HG02970 (cell line): ENCODE data around the gene ASXL1.
"Not testable (repeated sequence)": the region's sequence is repeated elsewhere in the genome, so short reads cannot be mapped to it uniquely, and the experiment has no call there.

Experiments
- ATAC-seq: cut with Tn5 transposase; IDR thresholded peaks from one replicate; pipeline ENCODE4 v1.9.1; 2021; ENCODE audit warnings: mild to moderate bottlenecking, moderate library complexity, moderate number of reproducible peaks; ENCODE audit not compliant: unreplicated experiment, low FRiP score

ASXL1 gene

GRCh38 chr20:32357869-32358631, at the start of gene ASXL1:
Gene ASXL1, plus strand, starts transcription at chr20:32358331. Its CDS starts 445 bp downstream, at chr20:32358776.
- peak; percentile 69 for ATAC-seq

GRCh38 chr20:32312718-32313424, 45.3 kb upstream of the ASXL1 start:
- ATAC-seq, result no peak

GRCh38 chr20:32314768-32315167, 43.4 kb upstream of the ASXL1 start:
- no peak for ATAC-seq

- ATAC-seq, result no peak
Observed at GRCh38 chr20:32315399-32315798, 42.7 kb upstream of the ASXL1 start.

GRCh38 chr20:32315891-32316290, 42.2 kb upstream of the ASXL1 start:
- no peak for ATAC-seq

- ATAC-seq, result no peak
Observed at GRCh38 chr20:32316667-32317066, 41.5 kb upstream of the ASXL1 start.

GRCh38 chr20:32319100-32319499, 39.0 kb upstream of the ASXL1 start:
- ATAC-seq, result no peak

- ATAC-seq, result no peak
Observed at GRCh38 chr20:32320305-32320704, 37.8 kb upstream of the ASXL1 start.

- ATAC-seq, result no peak
Observed at GRCh38 chr20:32321390-32321789, 36.7 kb upstream of the ASXL1 start.

- not testable (repeated sequence) for ATAC-seq
Observed at GRCh38 chr20:32322260-32322659, 35.9 kb upstream of the ASXL1 start.

GRCh38 chr20:32323761-32324160, 34.4 kb upstream of the ASXL1 start:
- not testable (repeated sequence) for ATAC-seq

GRCh38 chr20:32325706-32326503, 32.2 kb upstream of the ASXL1 start:
- ATAC-seq, result no peak

GRCh38 chr20:32326504-32326845, 31.7 kb upstream of the ASXL1 start:
- ATAC-seq, result no peak

- ATAC-seq, result no peak
Observed at GRCh38 chr20:32327087-32327681, 30.9 kb upstream of the ASXL1 start.

GRCh38 chr20:32329817-32330554, 28.1 kb upstream of the ASXL1 start:
- ATAC-seq, result no peak

- no peak for ATAC-seq
Observed at GRCh38 chr20:32330555-32330897, 27.6 kb upstream of the ASXL1 start.

GRCh38 chr20:32332614-32333013, 25.5 kb upstream of the ASXL1 start:
- no peak for ATAC-seq

GRCh38 chr20:32333181-32333987, 24.7 kb upstream of the ASXL1 start:
- no peak for ATAC-seq
